Psoas muscle (tissue), 8 donors: ENCODE measurements around the gene TPBGL. TPM values are rescaled to one million over a fixed set of nuclear protein-coding genes. Genes with fewer than 3 reads are reported as not detected.
A peak's percentile ranks its signal among the peaks of the same experiment; 100 is the strongest.

Source experiments
- ATAC-seq, 4 donors: fragments of 200-7000 bp; cut with Tn5 transposase; one replicate each; pipeline ENCODE4 v1.9.1; 2020; ENCODE audit warnings: moderate library complexity in 3 of 4, mild to moderate bottlenecking in 2 of 4
- DNase-seq, 2 donors: peaks; one replicate each; pipeline ENCODE4 v3.0.0-alpha.2; 2020
- H3K27ac ChIP-seq: fragments of 200-600 bp; one replicate; pipeline ENCODE4 v1.8.0; 2022
- H3K27me3 ChIP-seq, 3 donors: fragments of 200-600 bp in 1 of 3; one replicate each; pipeline versions ENCODE4 v1.6.1 to v1.8.0; 2013 to 2022; ENCODE audit warnings: low read length in 2 of 3, mild to moderate bottlenecking in 2 of 3, moderate library complexity in 1 of 3; ENCODE audit not compliant: insufficient read depth in 3 of 3
- H3K36me3 ChIP-seq, 2 donors: fragments of 200-600 bp in 1 of 2; one replicate each; pipeline versions ENCODE4 v1.6.1 to v1.8.0; 2013 to 2022; ENCODE audit warnings: low read depth in 1 of 2, mild to moderate bottlenecking in 1 of 2, moderate library complexity in 1 of 2; ENCODE audit not compliant: insufficient read depth in 1 of 2
- H3K4me1 ChIP-seq: fragments of 200-600 bp; one replicate; pipeline ENCODE4 v1.8.0; 2022
- H3K4me3 ChIP-seq: fragments of 200-600 bp; one replicate; pipeline ENCODE4 v1.8.0; 2022; ENCODE audit warnings: mild to moderate bottlenecking
- H3K9me3 ChIP-seq: fragments of 200-600 bp; one replicate; pipeline ENCODE4 v1.8.0; 2022
- CTCF ChIP-seq: fragments of 200-600 bp; IDR thresholded peaks from one replicate; pipeline ENCODE4 v1.8.0; 2022; ENCODE audit warnings: antibody characterized with exemption
- WGBS, 3 donors: extraction: QIAGEN DNeasy Blood & Tissue Kit; methylation state at CpG; one replicate each; pipeline versions ENCODE4 v1.1.6 to v1.1.7; 2013; 5-methylcytosine and 5-hydroxymethylcytosine counted together
- intact Hi-C, 2 donors: fragments of 100-400 bp; cut with DNase I; formaldehyde crosslinking; loops; one replicate each; pipeline versions ENCODE4 v1.11.0 to v1.14.2; 2022
- polyA plus RNA-seq, 3 donors: library from polyadenylated mRNA; stranded (reverse); fragments of 200-250 nt; gene quantifications; one replicate each; pipeline ENCODE4 v1.2.3, GENCODE V29; 2013
- total RNA-seq, 4 donors: library from RNA; stranded (reverse); fragmentation: NEBNext Ultra II Directional in 2 of 4; extraction: Animal tissue kit (Norgen Biotek cat#: 25700) in 2 of 4; gene quantifications; one replicate each; pipeline versions ENCODE4 v1.2.1 to v1.2.4, GENCODE V29; 2021 to 2023
- donor health status: healthy with polysubstance abuse.
- donor health status: DM: no; HTN: no; CAD: no; lungs with moderate emphysema.
- donor health status: Bipolar disorder and iron deficiency.
- donor health status: healthy.
- donor health status: DM: yes; HTN: yes; CAD: no.
- donor health status: DM: no; HTN: no; CAD: no.
- donor health status: DM: no; HTN: no; CAD: no.
- donor health status: DM: yes; HTN: yes; CAD: no.

TPBGL gene
- total and polyA plus RNA-seq, 7 donors = 0.01 to 0.11 (median 0.05) TPM; not detected in 4

- Histone ChIP-seq H3K27me3 (no peaks in the 10 kb centered on the region), H3K4me3 (no peak overlapping the region), H3K4me1 (no peaks in the 10 kb centered on the region), H3K27ac (no peak overlapping the region), H3K36me3 (peaks cover 0 to 36% of the 10 kb centered on the region in 2 donors), H3K9me3 (no peaks in the 10 kb centered on the region)
- no peak for TF ChIP-seq CTCF
- ATAC-seq = no peak
- intact Hi-C loops = no loop called here
- WGBS, 3 donors = 94 to 95% (median 95%) methylated on average over 11 of the region's 11 CpGs
- no peak for DNase-seq
Observed at GRCh38 chr11:75277211-75277805, 36.7 kb downstream of the TPBGL start.

GRCh38 chr11:75277991-75278790 lies 37.6 kb downstream of the TPBGL start:
- no peak for ATAC-seq
- 87 to 89% (median 87%) methylated on average over 13 of the region's 13 CpGs for WGBS, 3 donors

GRCh38 chr11:75279273-75279672 lies 38.7 kb downstream of the TPBGL start:
- WGBS, 3 donors = 85 to 92% (median 88%) methylated on average over 5 of the region's 5 CpGs
- DNase-seq (peak in 1 of 2 donors; percentile 36), ATAC-seq (no peak)
- Histone ChIP-seq H3K4me1 (no peaks in the 10 kb centered on the region), H3K9me3 (no peaks in the 10 kb centered on the region), H3K36me3 (peaks cover 0 to 28% of the 10 kb centered on the region in 2 donors), H3K27me3 (no peaks in the 10 kb centered on the region), H3K27ac (no peak overlapping the region), H3K4me3 (no peak overlapping the region)
- no peak for TF ChIP-seq CTCF
- intact Hi-C loops = no loop called here

More at GRCh38 chr11:75277991-75278790, 37.6 kb downstream of the TPBGL start:
- no peaks in the 10 kb centered on the region for H3K9me3 ChIP-seq
- no peaks in the 10 kb centered on the region for H3K4me1 ChIP-seq
- H3K36me3 ChIP-seq = peaks cover 0 to 36% of the 10 kb centered on the region in 2 donors
- intact Hi-C loops = no loop called here
- H3K4me3 ChIP-seq = no peak overlapping the region
- H3K27me3 ChIP-seq = no peaks in the 10 kb centered on the region
- DNase-seq = peak in 1 of 2 donors; percentile 39
- TF ChIP-seq CTCF = no peak
- H3K27ac ChIP-seq = no peak overlapping the region

GRCh38 chr11:75280227-75280701 lies 39.7 kb downstream of the TPBGL start:
- intact Hi-C loops = loop anchor here (1.0 to 5.0 kb wide), 3 partner anchors 104 to 257 kb away; no protein-coding TSS in a partner anchor
- no peaks in the 10 kb centered on the region for H3K9me3 ChIP-seq
- H3K27me3 ChIP-seq = no peaks in the 10 kb centered on the region
- H3K4me3 ChIP-seq = no peak overlapping the region
- peak; percentile 99 for TF ChIP-seq CTCF
- peak; percentile 83 to 94 (median 88) for ATAC-seq
- peaks cover 0 to 27% of the 10 kb centered on the region in 2 donors for H3K36me3 ChIP-seq
- H3K4me1 ChIP-seq = no peaks in the 10 kb centered on the region
- peak; percentile 66 to 79 for DNase-seq
- 8 to 14% (median 12%) methylated on average over 9 of the region's 9 CpGs for WGBS, 3 donors
- no peak overlapping the region for H3K27ac ChIP-seq
